ENCODE data around the gene IRX4. TPM values are rescaled to one million over a fixed set of nuclear protein-coding genes. Genes with fewer than 3 reads are reported as not detected.

Gene IRX4
- total RNA-seq, 2 donors from 2014 or later, result not detected

DNA sequence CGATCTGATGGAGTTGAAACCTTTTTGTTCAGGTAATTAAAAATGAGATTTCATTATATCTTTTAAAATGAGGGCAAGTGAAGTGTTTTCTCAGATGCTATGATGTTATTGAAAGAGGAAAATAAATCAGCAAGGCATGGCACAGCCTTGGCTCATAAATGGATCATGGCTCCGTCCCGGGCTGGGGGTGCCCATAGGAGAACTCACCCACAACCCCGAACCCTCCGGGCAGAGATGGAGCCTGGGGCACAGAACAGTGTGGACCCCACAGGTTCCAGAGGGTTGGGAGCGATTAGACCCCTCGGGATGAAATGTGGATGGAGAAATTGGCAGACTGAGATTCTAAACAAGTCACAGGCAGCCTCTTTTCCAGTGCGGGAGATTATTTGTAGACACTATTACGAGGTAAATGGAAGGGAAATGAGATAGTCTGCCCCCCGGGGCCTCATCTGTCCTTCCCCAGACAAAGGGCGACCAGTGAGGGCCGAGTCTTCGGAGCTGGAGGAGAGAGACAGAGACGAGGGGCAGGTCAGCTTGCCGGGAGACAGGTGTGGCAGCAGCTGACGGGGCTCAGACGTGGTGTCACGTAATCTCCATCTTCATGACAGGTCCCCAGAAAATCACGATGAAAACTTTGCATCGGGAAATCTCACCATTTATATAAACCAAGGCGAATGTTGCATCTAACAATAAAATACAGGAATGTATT lies 47.9 kb downstream of the IRX4 start:
- peaks cover 2% of the 10 kb centered on the region for H3K36me3 ChIP-seq
- H3K4me1 ChIP-seq, result peaks cover 0 to 6% of the 10 kb centered on the region in 2 donors
- no peak overlapping the region for H3K27ac ChIP-seq
- no peaks in the 10 kb centered on the region for H3K27me3 ChIP-seq
- H3K9me3 ChIP-seq, result no peaks in the 10 kb centered on the region
- TF ChIP-seq, protein P1, sequence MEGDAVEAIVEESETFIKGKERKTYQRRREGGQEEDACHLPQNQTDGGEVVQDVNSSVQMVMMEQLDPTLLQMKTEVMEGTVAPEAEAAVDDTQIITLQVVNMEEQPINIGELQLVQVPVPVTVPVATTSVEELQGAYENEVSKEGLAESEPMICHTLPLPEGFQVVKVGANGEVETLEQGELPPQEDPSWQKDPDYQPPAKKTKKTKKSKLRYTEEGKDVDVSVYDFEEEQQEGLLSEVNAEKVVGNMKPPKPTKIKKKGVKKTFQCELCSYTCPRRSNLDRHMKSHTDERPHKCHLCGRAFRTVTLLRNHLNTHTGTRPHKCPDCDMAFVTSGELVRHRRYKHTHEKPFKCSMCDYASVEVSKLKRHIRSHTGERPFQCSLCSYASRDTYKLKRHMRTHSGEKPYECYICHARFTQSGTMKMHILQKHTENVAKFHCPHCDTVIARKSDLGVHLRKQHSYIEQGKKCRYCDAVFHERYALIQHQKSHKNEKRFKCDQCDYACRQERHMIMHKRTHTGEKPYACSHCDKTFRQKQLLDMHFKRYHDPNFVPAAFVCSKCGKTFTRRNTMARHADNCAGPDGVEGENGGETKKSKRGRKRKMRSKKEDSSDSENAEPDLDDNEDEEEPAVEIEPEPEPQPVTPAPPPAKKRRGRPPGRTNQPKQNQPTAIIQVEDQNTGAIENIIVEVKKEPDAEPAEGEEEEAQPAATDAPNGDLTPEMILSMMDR (IDR thresholded peaks at IDR 0.05), result no peak
- no peak for DNase-seq (ENCODE audit: low spot score)
- H3K4me3 ChIP-seq, result no peak overlapping the region

DNA sequence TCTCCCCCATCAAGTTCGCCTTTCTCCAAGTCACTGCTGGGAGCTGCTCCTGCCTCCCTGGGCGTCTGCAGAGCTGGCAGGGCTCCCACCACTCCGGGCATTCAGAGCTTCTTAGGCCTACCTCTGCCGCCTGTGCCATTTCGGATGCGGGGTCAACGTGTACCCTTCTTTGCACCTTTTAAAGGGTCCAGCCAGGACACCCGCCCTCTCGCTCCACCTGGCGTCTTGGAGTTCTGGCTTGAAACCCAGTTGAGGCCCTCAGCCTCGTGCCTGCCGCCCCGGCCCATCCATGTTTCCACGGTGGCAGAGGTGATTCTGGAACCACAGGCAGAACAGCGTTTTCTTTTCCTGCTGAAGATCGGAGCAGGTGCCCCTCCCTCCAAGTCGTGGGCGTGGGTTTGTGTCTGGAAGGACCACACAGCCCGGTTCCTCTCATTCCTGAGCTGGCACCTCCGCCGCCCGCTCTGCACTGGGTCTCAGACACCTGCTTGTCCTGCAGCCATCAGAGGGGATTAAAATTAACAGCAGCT lies 48.6 kb downstream of the IRX4 start:
- Histone ChIP-seq H3K9me3 (no peaks in the 10 kb centered on the region), H3K4me1 (peaks cover 0 to 6% of the 10 kb centered on the region in 2 donors), H3K4me3 (no peak overlapping the region), H3K27ac (no peak overlapping the region), H3K27me3 (no peaks in the 10 kb centered on the region), H3K36me3 (peaks cover 6% of the 10 kb centered on the region)
- TF ChIP-seq, protein P1 (IDR thresholded peaks at IDR 0.05), result no peak
- DNase-seq (ENCODE audit: low spot score), result no peak

DNA sequence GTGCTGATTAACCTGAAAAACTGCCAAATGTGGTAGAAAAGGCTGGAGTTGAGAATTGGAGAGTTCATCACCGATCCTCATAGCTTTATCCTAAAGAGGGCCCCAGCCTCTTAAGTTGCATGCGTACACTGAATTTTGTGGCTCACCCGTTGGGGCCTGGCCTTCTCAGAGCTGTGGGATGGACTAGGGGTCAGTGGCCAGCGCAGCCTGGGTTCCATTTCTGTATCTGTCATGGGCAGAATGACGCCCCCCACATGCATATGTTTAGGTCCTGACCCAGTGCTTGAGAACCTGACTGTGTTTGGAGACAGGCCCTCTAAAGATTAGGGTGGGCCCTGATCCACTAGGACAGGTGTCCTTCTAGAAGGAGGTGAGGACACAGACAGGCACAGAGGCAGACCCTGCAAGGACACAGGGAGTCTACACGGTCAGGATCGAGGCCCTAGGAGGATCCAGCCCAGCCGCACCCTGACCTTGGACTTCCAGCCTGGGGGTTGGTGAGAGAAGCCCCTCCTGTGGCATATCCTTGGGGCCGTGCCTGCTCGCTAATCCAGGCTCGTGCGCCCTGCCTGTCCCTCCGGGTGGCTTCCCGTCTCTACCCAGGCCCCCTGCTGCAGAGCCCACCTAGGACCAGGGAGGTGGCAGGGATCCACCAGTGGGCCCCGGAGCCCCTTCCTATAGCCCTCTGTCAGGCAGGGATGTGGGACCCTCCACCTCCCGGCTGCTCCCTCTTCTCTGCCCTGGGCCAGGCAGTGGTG lies 49.3 kb downstream of the IRX4 start:
- peaks cover 6% of the 10 kb centered on the region for H3K36me3 ChIP-seq
- TF ChIP-seq, protein P1 (IDR thresholded peaks at IDR 0.05), result no peak
- H3K27ac ChIP-seq, result no peak overlapping the region
- H3K4me1 ChIP-seq, result peaks cover 0 to 6% of the 10 kb centered on the region in 2 donors
- no peaks in the 10 kb centered on the region for H3K27me3 ChIP-seq
- no peak overlapping the region for H3K4me3 ChIP-seq
- no peaks in the 10 kb centered on the region for H3K9me3 ChIP-seq
- no peak for DNase-seq (ENCODE audit: low spot score)

DNA sequence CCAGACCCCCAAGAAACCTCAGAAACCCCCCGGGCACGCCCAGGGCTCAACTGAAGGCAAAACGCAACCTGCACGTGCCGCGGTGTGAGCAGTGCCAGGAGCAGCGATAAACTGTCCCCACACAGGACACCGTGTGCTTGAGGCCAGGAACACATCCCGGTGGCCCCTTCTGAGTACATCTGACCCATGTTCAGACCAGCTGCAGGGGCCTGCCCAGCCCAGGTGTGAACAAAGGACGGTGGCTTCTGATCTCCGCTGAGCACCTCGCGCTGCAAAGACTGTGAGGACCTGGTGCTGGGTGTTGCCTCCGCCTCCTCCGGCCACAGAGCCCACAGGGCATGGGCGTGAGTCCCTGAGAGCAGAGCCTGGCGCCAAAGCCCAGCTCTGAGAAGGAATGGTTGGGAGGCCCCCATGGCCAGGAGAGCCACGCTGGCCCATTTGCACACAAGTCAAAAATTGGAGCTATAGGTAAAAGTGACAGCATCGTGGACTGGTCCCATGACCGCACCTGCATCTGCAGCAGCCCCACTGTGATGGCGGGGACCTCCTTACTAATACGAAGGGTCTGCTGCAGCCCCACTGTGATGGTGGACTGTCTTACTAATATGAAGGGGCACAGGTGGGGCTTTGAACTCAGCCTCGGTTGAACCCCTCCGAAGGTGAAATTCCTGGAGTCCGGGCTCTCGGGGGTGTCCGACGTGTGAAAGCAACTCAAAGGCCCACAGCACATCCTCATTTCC lies 50.0 kb downstream of the IRX4 start:
- Histone ChIP-seq H3K9me3 (no peaks in the 10 kb centered on the region), H3K4me1 (peaks cover 0 to 6% of the 10 kb centered on the region in 2 donors), H3K4me3 (no peak overlapping the region), H3K27ac (no peak overlapping the region), H3K36me3 (peaks cover 6% of the 10 kb centered on the region), H3K27me3 (no peaks in the 10 kb centered on the region)
- TF ChIP-seq, protein P1 (IDR thresholded peaks at IDR 0.05), result no peak
- no peak for DNase-seq (ENCODE audit: low spot score)

DNA sequence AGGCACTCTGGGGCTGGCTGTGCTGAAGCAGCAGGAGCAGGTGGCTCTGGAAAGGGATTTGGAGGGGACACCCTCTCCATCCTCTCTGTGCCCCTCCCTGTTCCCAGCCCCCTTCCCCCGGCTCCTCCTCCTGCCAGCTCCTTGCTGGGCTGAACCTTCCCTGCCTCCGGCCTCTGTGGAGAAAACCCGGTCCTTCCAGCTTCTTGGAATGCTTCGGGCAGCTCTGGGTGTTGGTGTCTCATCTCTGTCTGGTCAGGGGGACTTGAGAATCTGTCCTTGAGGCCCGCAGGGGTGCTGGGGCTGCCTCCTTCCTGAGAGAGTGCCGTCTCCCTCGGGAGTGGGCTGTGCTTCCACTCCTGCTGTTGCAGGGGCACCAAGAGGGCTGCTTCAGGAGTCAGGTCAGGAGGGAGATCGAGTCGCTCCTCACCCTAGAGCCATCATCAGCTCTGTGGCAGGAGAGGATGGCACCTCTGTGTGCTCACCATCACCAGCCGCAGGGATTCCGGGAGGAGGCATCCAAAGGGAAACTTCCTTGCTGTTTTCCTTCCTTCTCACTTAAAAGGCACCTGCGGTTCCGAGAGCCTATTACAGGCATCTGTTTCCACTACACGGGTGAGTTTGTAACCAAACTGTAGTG lies 50.9 kb downstream of the IRX4 start:
- TF ChIP-seq, protein P1 (IDR thresholded peaks at IDR 0.05), result no peak
- no peak for DNase-seq (ENCODE audit: low spot score)
- no peaks in the 10 kb centered on the region for H3K9me3 ChIP-seq
- no peaks in the 10 kb centered on the region for H3K27me3 ChIP-seq
- peaks cover 6% of the 10 kb centered on the region for H3K36me3 ChIP-seq
- H3K4me3 ChIP-seq, result no peak overlapping the region
- peaks cover 0 to 3% of the 10 kb centered on the region in 2 donors for H3K4me1 ChIP-seq
- no peak overlapping the region for H3K27ac ChIP-seq

Data from right atrium auricular region (tissue), 2 donors.